GM18507 (cell line): ENCODE results near the gene ALDH1A1.

ENCODE experiments used
- DNase-seq: peaks from one replicate; pipeline ENCODE4 v3.0.0; 2011; ENCODE audit warnings: low read depth; ENCODE audit not compliant: insufficient read length; ENCODE audit errors: extremely low spot score
- FAIRE-seq: peaks from 2 replicates; lab custom pipeline; 2011; peaks lifted over from hg19 to GRCh38; lab: Jason Lieb, UNC

ALDH1A1 gene

DNA sequence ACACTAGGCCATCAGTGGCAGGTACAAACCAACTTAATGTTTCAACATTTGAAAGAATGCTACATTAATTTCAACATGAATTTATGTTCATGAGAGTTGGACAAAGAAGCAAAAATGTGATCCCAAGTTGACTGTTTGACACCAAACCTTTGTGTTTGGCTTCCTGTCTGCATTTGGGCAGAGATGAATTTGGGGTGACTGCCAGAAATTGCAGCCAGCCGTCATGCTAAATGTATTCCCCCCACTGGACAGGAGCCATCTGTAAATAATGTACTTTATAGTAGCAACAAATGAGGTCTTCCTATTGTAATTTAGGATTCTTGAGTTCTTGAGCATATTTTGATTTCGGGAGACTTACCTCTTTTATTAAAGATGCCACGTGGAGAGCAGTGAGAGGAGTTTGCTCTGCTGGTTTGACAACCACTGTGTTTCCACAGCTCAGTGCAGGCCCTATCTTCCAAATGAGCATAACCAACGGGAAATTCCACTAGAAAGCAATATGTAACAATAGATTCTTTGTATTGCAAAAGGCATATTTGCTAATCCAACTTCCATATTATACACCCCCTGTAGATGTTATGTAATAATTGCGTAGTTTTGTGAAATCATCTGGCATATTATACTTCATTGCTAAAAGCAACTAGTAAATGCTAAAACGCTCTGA lies 27.6 kb downstream of the ALDH1A1 start:
- DNase-seq (no peak), FAIRE-seq (no peak)

DNA sequence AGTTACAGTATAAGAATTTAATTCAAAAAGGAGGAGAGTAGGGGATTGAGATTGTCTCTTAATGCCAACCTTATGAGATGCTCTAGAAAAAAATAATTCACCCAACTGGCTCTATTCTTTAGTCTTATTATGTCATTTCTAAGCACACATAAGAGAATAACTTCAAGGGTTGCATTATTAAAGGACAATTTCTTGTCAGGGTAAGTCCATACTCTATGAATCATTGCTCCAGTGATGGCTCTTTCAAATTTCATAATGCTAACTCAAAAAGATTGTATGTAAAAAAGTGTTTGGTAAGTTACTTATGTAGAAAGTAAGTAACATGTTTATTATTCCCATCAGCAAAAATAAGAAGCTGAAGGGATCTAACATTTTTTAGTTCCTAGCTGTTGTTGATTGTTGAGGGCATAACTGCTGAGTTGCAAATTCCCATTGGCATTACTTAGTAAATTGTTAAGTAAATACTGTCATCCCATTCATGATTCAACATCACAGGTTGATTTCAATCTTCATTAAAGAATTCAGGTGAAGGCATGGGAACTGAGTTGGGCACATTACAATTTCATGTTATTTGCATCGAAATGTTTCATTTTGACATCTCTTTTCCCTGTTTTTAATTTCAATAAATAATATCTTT lies 28.6 kb downstream of the ALDH1A1 start:
- no peak for FAIRE-seq
- no peak for DNase-seq

DNA sequence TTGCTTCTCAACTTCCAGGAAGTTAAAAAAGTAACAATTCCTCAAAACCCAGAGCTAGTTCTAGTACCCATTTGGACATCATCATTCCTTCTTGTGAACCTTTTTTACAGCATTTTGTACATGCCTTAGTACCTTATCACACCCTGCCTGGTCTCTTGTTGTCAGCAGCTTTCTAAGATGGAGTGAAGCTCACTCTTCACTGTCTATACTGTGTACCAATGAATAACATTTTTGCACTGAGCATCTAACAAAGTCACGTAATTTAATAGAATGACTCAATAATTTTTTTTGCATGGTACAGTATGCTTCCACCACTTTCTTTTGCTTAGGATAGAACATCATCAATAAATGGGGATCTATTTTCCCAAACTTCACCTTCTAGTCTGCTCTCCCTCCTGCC lies 29.8 kb downstream of the ALDH1A1 start:
- no peak for FAIRE-seq
- DNase-seq, result no peak

DNA sequence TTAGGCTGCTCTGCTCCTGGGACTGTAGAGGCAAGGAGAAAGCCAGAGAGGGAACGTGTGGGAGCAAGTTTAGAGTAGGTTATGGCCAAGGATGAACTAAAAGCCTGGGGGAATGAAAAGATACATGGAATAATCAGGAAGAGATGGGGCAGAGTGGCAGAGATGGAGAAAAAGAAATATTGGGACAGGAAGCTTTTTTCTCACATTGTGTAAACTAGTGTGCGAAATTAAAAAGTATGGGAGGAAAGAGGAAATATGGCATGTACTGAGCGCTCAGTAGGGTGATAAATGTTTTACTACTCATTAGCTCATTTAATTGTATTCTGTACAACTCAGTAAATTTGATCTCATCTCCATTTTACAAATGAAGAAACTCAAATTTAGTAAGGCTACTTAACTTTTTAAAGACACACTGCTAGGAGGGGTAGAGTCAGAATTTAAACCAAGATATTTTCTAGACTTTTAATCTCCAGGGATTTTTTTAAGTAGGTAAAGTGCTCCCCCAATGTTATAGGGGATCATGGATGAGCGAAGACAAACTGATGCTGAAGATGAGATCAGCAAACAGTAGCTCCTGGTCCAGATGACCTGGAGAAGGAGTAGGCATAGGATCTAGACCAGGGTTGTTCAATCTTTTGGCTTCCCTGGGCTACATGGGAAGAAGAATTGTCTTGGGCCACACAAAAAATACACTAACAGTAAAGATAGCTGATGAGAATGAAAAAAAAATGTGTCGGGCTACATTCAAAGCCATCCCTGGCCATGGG lies 30.8 kb downstream of the ALDH1A1 start:
- DNase-seq (no peak), FAIRE-seq (no peak)

DNA sequence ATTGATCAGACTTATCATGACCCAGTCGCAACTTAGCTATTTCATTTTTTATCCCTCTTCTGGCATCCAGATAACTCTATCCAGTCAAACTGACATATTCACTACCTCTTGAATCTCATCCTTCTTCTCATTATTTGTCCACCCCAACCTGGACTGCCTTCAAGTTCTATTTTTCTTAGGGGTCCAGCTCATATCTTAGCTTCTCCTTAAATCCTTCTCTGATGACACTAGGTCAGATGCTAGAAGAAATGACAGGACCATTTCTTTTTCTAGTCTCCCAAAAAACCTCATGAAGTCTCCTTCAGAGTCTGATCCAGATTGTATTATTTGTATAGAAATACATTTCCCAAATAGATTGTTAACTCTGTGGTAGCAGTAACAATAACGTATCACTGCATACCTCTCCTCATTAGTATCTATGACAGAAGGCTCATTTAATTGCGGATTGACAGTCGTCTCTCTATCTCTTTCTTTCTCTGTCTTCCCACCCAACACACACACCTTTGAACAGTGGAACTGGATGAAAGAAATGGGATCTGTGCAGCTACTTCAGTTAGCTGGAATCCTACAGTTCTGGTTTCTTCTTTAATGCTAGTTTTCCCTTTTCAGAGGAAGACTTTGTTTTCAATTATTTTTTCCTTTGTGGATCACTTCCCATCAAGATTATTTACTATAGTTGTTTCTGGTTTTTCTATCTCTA lies 33.5 kb downstream of the ALDH1A1 start:
- FAIRE-seq (no peak), DNase-seq (no peak)

DNA sequence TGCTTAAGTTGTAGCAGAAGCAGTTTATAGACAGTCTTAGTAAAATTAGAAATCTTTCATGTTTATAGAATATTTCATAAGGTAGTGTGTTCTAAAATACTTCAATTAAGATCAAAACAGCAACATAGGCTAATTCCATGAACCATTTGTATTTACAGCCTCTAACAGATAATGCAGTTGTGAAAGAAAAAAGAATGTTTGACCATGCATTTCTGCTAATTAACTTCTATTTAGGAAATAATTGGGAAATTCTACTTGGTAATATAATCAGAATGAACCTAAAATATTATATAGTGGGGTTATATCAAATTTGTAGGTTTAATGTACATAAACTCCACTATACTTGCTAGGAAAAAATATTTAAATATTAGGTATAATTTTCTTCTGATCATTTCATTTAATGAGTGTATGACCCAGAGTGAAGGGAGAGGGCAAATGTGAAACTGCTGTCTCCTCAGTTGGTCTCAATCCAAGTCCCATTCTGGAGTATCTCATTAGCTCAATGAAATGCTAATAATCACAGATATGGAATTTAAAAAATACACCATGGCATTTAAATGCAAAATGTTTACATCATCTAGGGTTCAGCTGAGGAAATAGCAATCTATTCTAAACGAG lies 34.9 kb downstream of the ALDH1A1 start:
- DNase-seq (no peak), FAIRE-seq (no peak)

DNA sequence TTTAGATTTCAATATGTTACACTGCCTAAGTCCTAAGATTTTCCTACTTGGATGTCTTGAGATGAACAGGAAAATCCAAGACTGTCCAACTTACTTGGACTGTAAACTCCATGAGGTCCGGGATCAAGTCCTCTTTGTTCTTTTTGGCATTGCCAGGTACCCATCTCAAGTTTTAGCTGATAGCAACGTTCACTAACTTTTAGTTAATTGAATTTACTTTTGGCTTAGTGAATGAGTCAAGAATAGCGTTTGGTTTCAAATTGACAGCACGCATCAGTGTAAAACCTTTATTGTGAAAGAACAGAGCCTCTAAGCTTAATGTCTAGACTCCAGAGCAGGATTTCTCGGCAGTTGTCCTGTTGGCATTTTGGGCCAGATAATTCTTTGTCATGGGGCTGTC lies 37.2 kb downstream of the ALDH1A1 start:
- no peak for FAIRE-seq

DNA sequence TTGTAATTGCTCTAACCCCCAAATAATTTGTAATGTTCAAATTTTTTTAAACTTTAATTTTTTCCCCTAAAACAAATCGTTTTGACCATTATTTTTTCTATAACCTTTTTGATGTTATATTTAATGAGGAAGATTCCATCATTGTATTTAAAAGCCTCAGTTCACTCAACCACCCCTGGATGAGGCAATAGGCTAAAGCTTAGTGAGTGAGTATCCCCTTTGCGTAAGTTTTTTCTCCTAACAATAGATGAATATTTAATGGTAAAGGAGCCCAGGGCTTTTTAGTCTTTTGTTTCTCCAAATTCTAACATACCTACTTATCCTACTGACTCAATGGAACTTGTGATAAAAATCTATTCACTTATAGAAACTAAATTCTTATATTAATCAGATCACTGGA lies 38.1 kb downstream of the ALDH1A1 start:
- DNase-seq, result no peak
- no peak for FAIRE-seq

More for the DNA sequence above, 37.2 kb downstream of the ALDH1A1 start:
- DNase-seq, result no peak

DNA sequence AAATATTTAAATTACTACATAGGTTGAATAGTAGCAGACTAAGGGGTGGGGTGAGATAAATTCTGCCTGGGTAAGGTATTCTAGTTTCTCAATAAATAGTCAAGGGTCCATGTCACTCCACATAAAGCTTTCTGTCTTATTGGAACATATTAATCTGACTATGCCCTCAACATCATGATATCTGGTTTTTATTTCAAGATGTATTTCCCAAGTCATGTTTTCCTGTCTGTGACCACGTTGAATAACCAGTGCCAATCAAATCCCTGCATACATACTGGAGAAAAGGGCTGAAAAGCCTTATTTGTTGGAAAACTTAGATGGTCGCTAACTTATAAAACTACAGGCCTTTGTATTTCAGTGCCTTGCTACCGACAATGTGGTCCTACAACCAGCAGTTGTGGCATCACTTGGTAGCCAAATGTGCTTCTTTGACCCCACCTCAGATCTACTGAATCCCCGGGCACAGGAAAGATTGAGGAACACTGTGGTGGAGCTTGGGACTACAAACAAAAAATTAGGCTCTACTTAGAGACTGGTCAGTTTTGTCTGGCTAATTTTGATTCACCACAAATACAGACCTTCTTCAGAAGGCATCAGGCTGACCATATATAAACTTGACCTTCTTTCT lies 39.4 kb downstream of the ALDH1A1 start:
- no peak for DNase-seq
- FAIRE-seq, result no peak

DNA sequence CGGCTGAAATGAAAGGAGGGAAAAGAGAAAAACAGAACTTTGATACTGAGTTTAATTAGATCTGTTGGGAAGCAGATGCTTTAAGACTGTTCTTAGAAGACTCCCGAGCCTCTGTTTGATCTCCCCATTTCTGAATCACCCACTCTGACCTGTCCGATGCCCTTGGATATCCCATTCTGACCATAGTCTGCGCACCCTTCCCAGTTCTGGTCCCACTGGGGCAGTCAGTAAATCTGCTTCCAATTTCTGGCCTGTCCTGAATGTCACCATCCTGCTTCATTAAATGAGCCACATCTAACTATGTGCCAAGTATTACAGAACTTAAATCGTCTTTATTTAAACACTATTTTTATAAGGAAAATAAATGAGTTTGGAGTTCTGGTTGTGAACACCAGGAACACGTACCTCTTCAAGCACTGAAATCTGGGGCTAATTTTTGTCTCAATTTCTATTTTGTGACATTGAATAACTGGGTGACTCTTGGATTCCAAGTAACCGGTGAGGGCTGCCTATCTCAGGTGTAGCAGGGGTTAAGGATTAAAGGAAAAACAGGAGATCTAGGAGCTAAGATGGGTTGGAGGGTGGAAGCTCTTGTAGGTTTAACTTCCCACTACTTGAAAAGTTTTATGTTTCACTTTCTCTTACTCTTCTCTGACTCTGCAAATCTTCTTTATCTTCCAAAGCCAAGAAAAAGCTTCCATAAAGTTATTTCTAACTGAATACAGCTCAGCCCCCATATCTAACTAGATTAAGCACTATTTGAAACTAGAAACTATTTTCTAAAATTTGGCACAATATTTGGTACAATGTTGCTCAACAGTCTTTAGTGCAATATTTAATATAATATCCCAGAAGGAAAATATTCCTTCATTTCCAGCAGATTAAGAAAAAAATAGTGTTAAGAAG lies 40.1 kb downstream of the ALDH1A1 start:
- FAIRE-seq (no peak), DNase-seq (no peak)

DNA sequence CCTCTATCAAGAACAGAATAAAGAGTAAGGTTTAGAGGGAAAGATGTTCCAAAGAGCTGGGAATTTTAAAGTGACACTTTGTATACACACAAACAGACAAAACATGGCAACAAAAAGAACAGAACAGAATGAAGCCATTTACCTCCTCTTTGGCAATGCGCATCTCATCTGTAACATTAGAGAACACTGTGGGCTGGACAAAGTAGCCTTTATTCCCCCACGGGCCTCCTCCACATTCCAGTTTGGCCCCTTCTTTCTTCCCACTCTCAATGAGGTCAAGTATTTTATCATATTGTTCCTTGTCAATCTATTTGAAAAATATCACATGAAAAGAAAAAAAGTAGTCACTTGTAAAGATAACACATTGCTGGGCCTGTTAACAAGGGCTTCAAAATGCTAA lies 41.0 kb downstream of the ALDH1A1 start:
- no peak for DNase-seq
- no peak for FAIRE-seq

DNA sequence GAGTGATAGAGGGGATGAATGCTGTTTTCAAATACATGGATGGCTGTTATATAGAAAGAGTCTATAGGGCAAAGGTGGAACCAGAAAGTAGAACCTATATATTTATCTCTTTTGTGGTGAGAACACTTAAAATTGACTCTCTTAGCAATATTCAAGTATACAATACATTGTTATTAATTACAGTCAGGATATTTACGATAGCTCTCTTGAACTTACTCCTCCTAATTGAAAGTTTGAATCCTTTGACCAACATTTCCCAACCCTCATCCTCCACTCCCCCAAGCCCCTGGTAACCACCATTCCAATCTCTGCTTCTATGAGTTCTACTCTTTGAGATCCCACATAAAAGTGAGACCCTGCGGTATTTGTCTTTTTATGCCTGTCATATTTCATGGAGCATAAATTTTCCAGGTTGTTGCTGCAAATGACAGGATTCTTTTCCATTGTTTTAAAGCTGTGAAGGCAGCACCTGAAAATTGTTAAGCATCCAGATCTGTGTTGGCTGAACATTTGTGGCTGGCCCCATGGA lies 41.5 kb downstream of the ALDH1A1 start:
- FAIRE-seq (no peak), DNase-seq (no peak)

DNA sequence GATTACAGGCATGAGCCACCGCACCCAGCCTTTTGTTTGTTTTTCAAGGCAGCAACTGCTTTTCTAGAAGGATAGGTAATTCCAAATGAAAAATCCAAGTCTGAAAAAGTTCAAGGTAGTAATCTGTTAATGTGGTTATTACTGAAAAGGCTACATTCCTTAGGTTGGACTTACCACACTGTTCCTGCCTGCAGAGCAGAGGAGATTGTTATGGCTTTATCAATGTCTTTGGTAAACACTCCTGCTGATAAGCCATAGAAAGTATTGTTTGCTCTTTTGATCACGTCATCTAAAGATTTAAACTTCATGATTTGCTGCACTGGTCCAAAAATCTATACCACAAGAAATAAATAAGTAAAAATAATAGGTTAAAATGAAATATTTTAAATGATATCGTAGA lies 43.4 kb downstream of the ALDH1A1 start:
- no peak for FAIRE-seq
- no peak for DNase-seq

DNA sequence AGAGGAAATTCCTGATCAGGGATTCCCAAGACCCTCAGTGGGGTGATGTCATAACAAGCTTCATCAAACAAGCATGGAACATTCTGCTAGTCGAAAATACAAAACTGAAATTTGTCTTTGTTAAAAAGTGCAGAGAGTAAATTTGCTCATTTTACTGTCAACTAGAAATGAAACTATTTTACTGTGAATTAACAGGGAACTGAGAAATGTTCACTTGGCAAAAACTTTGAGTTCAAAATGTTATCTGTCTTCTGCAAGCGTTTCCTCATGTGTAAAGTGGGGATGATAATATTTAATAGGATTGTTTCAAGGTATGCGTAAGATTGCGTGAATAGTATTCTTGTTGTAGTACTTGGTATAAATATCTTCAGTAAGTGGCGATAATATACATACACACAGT lies 45.4 kb downstream of the ALDH1A1 start:
- FAIRE-seq (no peak), DNase-seq (no peak)

DNA sequence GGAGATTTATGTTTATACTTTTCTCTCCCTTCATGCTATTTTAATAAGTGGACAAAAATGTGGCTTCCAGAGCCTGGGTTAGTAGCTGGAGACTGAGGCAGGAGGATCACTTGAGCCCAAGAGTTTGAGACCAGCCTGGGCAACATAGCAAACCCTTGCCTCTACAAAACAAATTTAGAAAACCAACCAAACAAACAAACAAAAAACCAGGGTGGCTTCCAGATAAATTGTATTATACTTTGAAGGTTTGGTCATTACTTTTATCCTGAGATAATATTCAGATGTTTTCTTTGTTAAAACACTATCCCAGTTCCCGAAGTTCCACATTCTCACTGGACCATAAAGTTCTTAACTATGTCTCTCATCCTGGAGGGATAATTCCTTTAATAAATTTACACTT lies 46.0 kb downstream of the ALDH1A1 start:
- no peak for FAIRE-seq

DNA sequence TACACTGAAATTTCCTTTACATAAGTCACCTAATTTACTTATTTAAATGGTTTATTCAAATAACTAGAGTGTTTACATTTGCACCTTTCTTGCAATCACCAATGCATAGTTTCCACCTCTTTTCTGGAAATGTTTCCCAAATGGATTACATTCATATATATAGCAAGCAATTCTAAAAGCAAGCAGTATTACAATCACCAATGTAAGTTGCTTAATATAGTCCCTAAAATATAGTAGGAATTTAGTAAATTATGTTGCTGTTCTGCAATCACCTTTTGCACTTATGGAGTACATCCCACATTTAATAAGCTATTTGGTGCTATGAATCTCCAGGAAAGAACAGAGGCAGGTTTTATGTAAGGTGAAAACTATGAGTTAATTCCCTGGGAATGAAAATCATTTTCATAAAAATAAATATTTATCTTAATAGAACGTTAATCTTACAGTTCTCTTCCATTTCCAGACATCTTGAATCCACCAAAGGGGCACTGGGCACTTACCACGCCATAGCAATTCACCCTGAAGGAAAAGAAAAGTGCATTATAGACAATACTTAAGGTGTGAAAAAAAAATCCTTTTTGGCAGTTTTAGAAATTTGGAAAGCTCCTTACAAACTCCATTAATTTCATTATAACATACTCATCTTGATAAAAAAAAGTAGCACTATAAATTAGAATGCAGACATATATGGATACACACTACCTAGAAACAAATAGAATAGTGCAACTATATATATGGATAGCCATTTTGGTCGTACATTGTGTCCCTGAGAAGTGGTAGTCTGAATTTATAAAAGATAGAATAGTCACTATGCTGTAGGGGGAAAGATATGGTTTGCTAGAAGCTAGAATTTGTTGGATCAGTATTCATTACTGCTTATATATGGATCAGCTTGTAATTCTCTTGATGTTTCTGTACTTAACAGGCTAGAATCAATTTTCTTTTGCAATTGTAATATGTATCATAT lies 47.1 kb downstream of the ALDH1A1 start:
- DNase-seq, result no peak
- no peak for FAIRE-seq

More for the DNA sequence above, 46.0 kb downstream of the ALDH1A1 start:
- no peak for DNase-seq
